ENCODE data around the gene PLCH1. TPM values are rescaled to one million over a fixed set of nuclear protein-coding genes. Genes with fewer than 3 reads are reported as not detected.
A peak's percentile ranks its signal among the peaks of the same experiment; 100 is the strongest.

Gene PLCH1
- total RNA-seq, 1 experiment from 2014 or later, result 12.8 TPM

- DNase-seq (ENCODE audit: low spot score), result no peak
- in situ Hi-C loops (cut with HindIII; ENCODE audit: low sequenced_read_pairs), result no loop called here
Measured at GRCh38 chr3:155354658-155355057, 390.2 kb downstream of the PLCH1 start.

- in situ Hi-C loops (cut with HindIII; ENCODE audit: low sequenced_read_pairs), result no loop called here
- peak; percentile 64 for DNase-seq (ENCODE audit: low spot score)
Measured at GRCh38 chr3:155352900-155353490, 391.9 kb downstream of the PLCH1 start.

- no peak for DNase-seq (ENCODE audit: low spot score)
- in situ Hi-C loops (cut with HindIII; ENCODE audit: low sequenced_read_pairs), result no loop called here
Measured at GRCh38 chr3:155350571-155350970, 394.3 kb downstream of the PLCH1 start.

- no peak for DNase-seq (ENCODE audit: low spot score)
- in situ Hi-C loops (cut with HindIII; ENCODE audit: low sequenced_read_pairs), result no loop called here
Measured at GRCh38 chr3:155347901-155348300, 397.0 kb downstream of the PLCH1 start.

- in situ Hi-C loops (cut with HindIII; ENCODE audit: low sequenced_read_pairs), result no loop called here
- DNase-seq (ENCODE audit: low spot score), result no peak
Measured at GRCh38 chr3:155342344-155342743, 402.5 kb downstream of the PLCH1 start.

- DNase-seq (ENCODE audit: low spot score), result no peak
- in situ Hi-C loops (cut with HindIII; ENCODE audit: low sequenced_read_pairs), result no loop called here
Measured at GRCh38 chr3:155339052-155339451, 405.8 kb downstream of the PLCH1 start.

- in situ Hi-C loops (cut with HindIII; ENCODE audit: low sequenced_read_pairs), result no loop called here
- DNase-seq (ENCODE audit: low spot score), result no peak
Measured at GRCh38 chr3:155335724-155336354, 409.0 kb downstream of the PLCH1 start.

GRCh38 chr3:155334914-155335723 is 409.8 kb downstream of the PLCH1 start:
- DNase-seq (ENCODE audit: low spot score), result peak; percentile 33
- in situ Hi-C loops (cut with HindIII; ENCODE audit: low sequenced_read_pairs), result no loop called here

GRCh38 chr3:155334215-155334913 is 410.5 kb downstream of the PLCH1 start:
- DNase-seq (ENCODE audit: low spot score), result no peak
- in situ Hi-C loops (cut with HindIII; ENCODE audit: low sequenced_read_pairs), result no loop called here

GRCh38 chr3:155332716-155333115 is 412.2 kb downstream of the PLCH1 start:
- in situ Hi-C loops (cut with HindIII; ENCODE audit: low sequenced_read_pairs), result no loop called here

GRCh38 chr3:155331078-155331477 is 413.8 kb downstream of the PLCH1 start:
- in situ Hi-C loops (cut with HindIII; ENCODE audit: low sequenced_read_pairs), result no loop called here

More at GRCh38 chr3:155332716-155333115, 412.2 kb downstream of the PLCH1 start:
- no peak for DNase-seq (ENCODE audit: low spot score)

GRCh38 chr3:155330370-155330769 is 414.5 kb downstream of the PLCH1 start:
- in situ Hi-C loops (cut with HindIII; ENCODE audit: low sequenced_read_pairs), result no loop called here

More at GRCh38 chr3:155331078-155331477, 413.8 kb downstream of the PLCH1 start:
- no peak for DNase-seq (ENCODE audit: low spot score)

GRCh38 chr3:155329513-155330048 is 415.3 kb downstream of the PLCH1 start:
- DNase-seq (ENCODE audit: low spot score), result no peak
- in situ Hi-C loops (cut with HindIII; ENCODE audit: low sequenced_read_pairs), result no loop called here

More at GRCh38 chr3:155330370-155330769, 414.5 kb downstream of the PLCH1 start:
- no peak for DNase-seq (ENCODE audit: low spot score)

- in situ Hi-C loops (cut with HindIII; ENCODE audit: low sequenced_read_pairs), result no loop called here
- no peak for DNase-seq (ENCODE audit: low spot score)
Measured at GRCh38 chr3:155327871-155328270, 417.0 kb downstream of the PLCH1 start.

- in situ Hi-C loops (cut with HindIII; ENCODE audit: low sequenced_read_pairs), result no loop called here
- no peak for DNase-seq (ENCODE audit: low spot score)
Measured at GRCh38 chr3:155327430-155327829, 417.4 kb downstream of the PLCH1 start.

- in situ Hi-C loops (cut with HindIII; ENCODE audit: low sequenced_read_pairs), result no loop called here
- DNase-seq (ENCODE audit: low spot score), result no peak
Measured at GRCh38 chr3:155326901-155327300, 418.0 kb downstream of the PLCH1 start.

GRCh38 chr3:155326244-155326643 is 418.6 kb downstream of the PLCH1 start:
- in situ Hi-C loops (cut with HindIII; ENCODE audit: low sequenced_read_pairs), result no loop called here
- DNase-seq (ENCODE audit: low spot score), result no peak
